NCI-H524 (cell line): ENCODE data around the gene SARNP.
"Not testable (repeated sequence)": the region's sequence is repeated elsewhere in the genome, so short reads cannot be mapped to it uniquely, and the experiment has no call there.

Experiments
- DNase-seq, 2 experiments: peaks; one replicate each; lab custom pipeline; 2025; lab: John Stamatoyannopoulos, UW

The SARNP gene

GRCh38 chr12:55817345-55818139 lies at the start of gene SARNP, which contains the start of gene ORMDL2:
TSS of gene SARNP (minus strand) at chr12:55817724. CDS start at chr12:55817701, 23 bp downstream.
TSS of gene ORMDL2 (plus strand) at chr12:55818041. CDS start at chr12:55819000, 959 bp downstream.
- DNase-seq = peak; percentile 98 to 99

GRCh38 chr12:55866454-55867004 lies 49.0 kb upstream of the SARNP start:
- DNase-seq = not testable (repeated sequence)

GRCh38 chr12:55865327-55865726 lies 47.8 kb upstream of the SARNP start:
- DNase-seq = no peak

GRCh38 chr12:55862931-55863330 lies 45.4 kb upstream of the SARNP start:
- DNase-seq = not testable (repeated sequence)

GRCh38 chr12:55862286-55862685 lies 44.8 kb upstream of the SARNP start:
- DNase-seq = no peak

GRCh38 chr12:55861871-55862270 lies 44.3 kb upstream of the SARNP start:
- no peak for DNase-seq

GRCh38 chr12:55861396-55861795 lies 43.9 kb upstream of the SARNP start:
- DNase-seq = no peak

- DNase-seq = no peak
Measured at GRCh38 chr12:55852740-55853139, 35.2 kb upstream of the SARNP start.

GRCh38 chr12:55850893-55851292 lies 33.4 kb upstream of the SARNP start:
- DNase-seq = no peak

- no peak for DNase-seq
Measured at GRCh38 chr12:55850401-55850800, 32.9 kb upstream of the SARNP start.

- no peak for DNase-seq
Measured at GRCh38 chr12:55849616-55850343, 32.3 kb upstream of the SARNP start.

GRCh38 chr12:55847603-55848291 lies 30.2 kb upstream of the SARNP start:
- no peak for DNase-seq

GRCh38 chr12:55847033-55847432 lies 29.5 kb upstream of the SARNP start:
- DNase-seq = no peak

GRCh38 chr12:55845785-55846496 lies 28.4 kb upstream of the SARNP start:
- DNase-seq = no peak

GRCh38 chr12:55845361-55845760 lies 27.8 kb upstream of the SARNP start:
- DNase-seq = no peak

GRCh38 chr12:55844961-55845360 lies 27.4 kb upstream of the SARNP start:
- DNase-seq = no peak

- no peak for DNase-seq
Measured at GRCh38 chr12:55843431-55843830, 25.9 kb upstream of the SARNP start.

GRCh38 chr12:55842681-55843429 lies 25.3 kb upstream of the SARNP start, which contains the start of gene MMP19:
TSS of gene MMP19 (minus strand) at chr12:55842936. CDS start at chr12:55842830, 106 bp downstream.
- no peak for DNase-seq

- no peak for DNase-seq
Measured at GRCh38 chr12:55840581-55841351, 23.2 kb upstream of the SARNP start.
